NCI-H1417 treated with DMSO at 0.1 percent for 48 hours (cell line): Measurements from ENCODE around the gene MPC2.
"Not testable (repeated sequence)": the region's sequence is repeated elsewhere in the genome, so short reads cannot be mapped to it uniquely, and the experiment has no call there.

Experiments
- DNase-seq: peaks from one replicate; lab custom pipeline; 2025; lab: John Stamatoyannopoulos, UW

Gene MPC2

GRCh38 chr1:167934426-167935215, 2.3 kb downstream of the MPC2 start:
- DNase-seq = no peak

GRCh38 chr1:167933788-167934187, 3.1 kb downstream of the MPC2 start:
- no peak for DNase-seq

- no peak for DNase-seq
These were observed 7.1 kb downstream of the MPC2 start for GRCh38 chr1:167929725-167930124.

GRCh38 chr1:167928919-167929318, 8.0 kb downstream of the MPC2 start:
- DNase-seq = not testable (repeated sequence)

- no peak for DNase-seq
These were observed 8.4 kb downstream of the MPC2 start for GRCh38 chr1:167928457-167928852.

- no peak for DNase-seq
These were observed 9.7 kb downstream of the MPC2 start for GRCh38 chr1:167927046-167927754.

- DNase-seq = no peak
These were observed 10.3 kb downstream of the MPC2 start for GRCh38 chr1:167926486-167926997.

- DNase-seq = no peak
These were observed 12.2 kb downstream of the MPC2 start for GRCh38 chr1:167924543-167925231.

GRCh38 chr1:167924102-167924501, 12.8 kb downstream of the MPC2 start:
- DNase-seq = no peak

GRCh38 chr1:167923324-167924056, 13.4 kb downstream of the MPC2 start:
- DNase-seq = no peak

- no peak for DNase-seq
These were observed 14.2 kb downstream of the MPC2 start for GRCh38 chr1:167922611-167923074.

GRCh38 chr1:167922023-167922422, 14.8 kb downstream of the MPC2 start:
- DNase-seq = no peak

GRCh38 chr1:167916766-167917511, 19.9 kb downstream of the MPC2 start:
- DNase-seq = no peak

GRCh38 chr1:167915569-167915968, 21.3 kb downstream of the MPC2 start:
- DNase-seq = no peak

- no peak for DNase-seq
These were observed 22.9 kb downstream of the MPC2 start, which contains the start of gene ADCY10 for GRCh38 chr1:167913895-167914496. ADCY10 (minus strand) TSS chr1:167914134; CDS start chr1:167905140, 8,994 bp downstream.

- DNase-seq = no peak
These were observed 24.6 kb downstream of the MPC2 start for GRCh38 chr1:167912294-167912693.

- no peak for DNase-seq
These were observed 25.5 kb downstream of the MPC2 start for GRCh38 chr1:167911413-167911812.

- DNase-seq = no peak
These were observed 26.3 kb downstream of the MPC2 start for GRCh38 chr1:167910530-167910929.

GRCh38 chr1:167909691-167910180, 27.1 kb downstream of the MPC2 start:
- DNase-seq = no peak

- no peak for DNase-seq
These were observed 31.2 kb downstream of the MPC2 start for GRCh38 chr1:167905671-167906070.
